NCI-H146 treated with DMSO at 0.1 percent for 48 hours (cell line): Measurements from ENCODE around the gene TMEM233.

ENCODE experiments used
- DNase-seq: peaks from one replicate; lab custom pipeline; 2025; ENCODE audit not compliant: unreplicated experiment; lab: John Stamatoyannopoulos, UW

The TMEM233 gene

GRCh38 chr12:119593578-119594398, at the start of gene TMEM233:
Gene TMEM233 (plus strand): TSS chr12:119593774. CDS start chr12:119593849, 75 bp downstream.
- DNase-seq, result no peak

GRCh38 chr12:119544765-119545625, 48.6 kb upstream of the TMEM233 start:
- peak; percentile 41 for DNase-seq

- no peak for DNase-seq
Measured at GRCh38 chr12:119546340-119546739, 47.2 kb upstream of the TMEM233 start.

- DNase-seq, result no peak
Measured at GRCh38 chr12:119547001-119547400, 46.6 kb upstream of the TMEM233 start.

GRCh38 chr12:119556854-119557253, 36.7 kb upstream of the TMEM233 start:
- no peak for DNase-seq

- DNase-seq, result no peak
Measured at GRCh38 chr12:119565404-119565803, 28.2 kb upstream of the TMEM233 start.

GRCh38 chr12:119570771-119571170, 22.8 kb upstream of the TMEM233 start:
- DNase-seq, result no peak

- DNase-seq, result no peak
Measured at GRCh38 chr12:119573086-119573485, 20.5 kb upstream of the TMEM233 start.

- DNase-seq, result no peak
Measured at GRCh38 chr12:119574255-119574654, 19.3 kb upstream of the TMEM233 start.

GRCh38 chr12:119576118-119576810, 17.3 kb upstream of the TMEM233 start:
- no peak for DNase-seq

GRCh38 chr12:119576915-119577314, 16.7 kb upstream of the TMEM233 start:
- no peak for DNase-seq

GRCh38 chr12:119578112-119578511, 15.5 kb upstream of the TMEM233 start:
- DNase-seq, result no peak

- no peak for DNase-seq
Measured at GRCh38 chr12:119589097-119589496, 4.5 kb upstream of the TMEM233 start.

GRCh38 chr12:119589634-119590033, 3.9 kb upstream of the TMEM233 start:
- DNase-seq, result no peak

GRCh38 chr12:119592232-119592631, 1.3 kb upstream of the TMEM233 start:
- DNase-seq, result no peak

GRCh38 chr12:119594399-119594730, 791 bp downstream of the TMEM233 start:
- no peak for DNase-seq

GRCh38 chr12:119594772-119595445, 1.3 kb downstream of the TMEM233 start:
- peak; percentile 4 for DNase-seq

GRCh38 chr12:119598159-119598558, 4.6 kb downstream of the TMEM233 start:
- no peak for DNase-seq

- DNase-seq, result no peak
Measured at GRCh38 chr12:119601877-119602733, 8.5 kb downstream of the TMEM233 start.

GRCh38 chr12:119602734-119603094, 9.1 kb downstream of the TMEM233 start:
- no peak for DNase-seq
